Effector memory CD8-positive, alpha-beta T cell (primary cell): ENCODE data around the gene ADAMTS7.
"Not testable (repeated sequence)": the region's sequence is repeated elsewhere in the genome, so short reads cannot be mapped to it uniquely, and the experiment has no call there.

ENCODE experiments used
- ATAC-seq: fragments of 150-1000 bp; cut with Tn5 transposase; replicated peaks from 2 replicates; pipeline ENCODE4 v1.10.0; 2021; ENCODE audit warnings: mild to moderate bottlenecking, moderate library complexity
- DNase-seq, 3 experiments: peaks; one replicate each; pipeline ENCODE4 v3.0.0; 2021
- H3K27ac Mint-ChIP-seq, 2 donors: one replicate each; pipeline ENCODE4 v1.8.0; 2022; ENCODE audit warnings: mild to moderate bottlenecking in 2 of 2, mixed read lengths in 2 of 2, moderate library complexity in 2 of 2
- H3K27me3 Mint-ChIP-seq, 2 donors: one replicate each; pipeline ENCODE4 v1.8.0; 2022; ENCODE audit warnings: mixed read lengths in 2 of 2
- H3K36me3 Mint-ChIP-seq: one replicate; pipeline ENCODE4 v1.8.0; 2022; ENCODE audit warnings: mild to moderate bottlenecking, moderate library complexity, mixed read lengths; ENCODE audit not compliant: insufficient read depth
- H3K4me1 Mint-ChIP-seq, 2 donors: one replicate each; pipeline ENCODE4 v1.8.0; 2022; ENCODE audit warnings: low read depth in 2 of 2, mixed read lengths in 2 of 2
- H3K4me3 Mint-ChIP-seq, 2 donors: one replicate each; pipeline ENCODE4 v1.8.0; 2022; ENCODE audit warnings: mild to moderate bottlenecking in 2 of 2, mixed read lengths in 2 of 2, moderate library complexity in 2 of 2
- H3K9me3 Mint-ChIP-seq, 2 donors: one replicate each; pipeline ENCODE4 v1.8.0; 2022; ENCODE audit warnings: mixed read lengths in 2 of 2

Gene ADAMTS7

GRCh38 chr15:78773765-78774450, 37.4 kb downstream of the ADAMTS7 start:
- H3K4me3 Mint-ChIP-seq, H3K27ac Mint-ChIP-seq, H3K9me3 Mint-ChIP-seq, H3K36me3 Mint-ChIP-seq, DNase-seq, ATAC-seq, H3K4me1 Mint-ChIP-seq: not testable (repeated sequence)
- H3K27me3 Mint-ChIP-seq, result peaks cover 13 to 26% of the 10 kb centered on the region in 2 donors

DNA sequence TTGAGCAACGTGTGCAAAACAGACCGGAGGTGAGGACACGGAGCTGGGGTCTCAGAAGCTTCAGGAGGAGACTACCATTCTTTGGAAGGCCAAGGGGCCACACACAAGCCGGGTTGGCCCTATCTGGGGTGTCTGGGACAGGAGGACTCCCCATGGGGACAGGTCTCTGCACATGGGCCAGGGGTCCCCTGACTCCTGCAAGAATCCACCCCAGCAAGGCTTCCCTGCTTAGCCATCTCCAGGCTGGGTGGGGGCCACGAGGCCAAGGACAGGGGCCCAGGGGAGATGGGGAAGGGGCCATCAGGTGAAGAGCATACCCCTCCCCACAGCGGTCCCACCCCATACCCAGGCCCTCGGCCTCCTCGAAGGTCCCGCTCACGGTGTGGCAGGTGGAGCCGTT, 38.5 kb downstream of the ADAMTS7 start:
- Mint-ChIP-seq H3K4me1 (peaks cover 0 to 4% of the 10 kb centered on the region in 2 donors), H3K36me3 (no peaks in the 10 kb centered on the region), H3K27me3 (peaks cover 5 to 22% of the 10 kb centered on the region in 2 donors), H3K4me3 (no peak overlapping the region), H3K27ac (no peak overlapping the region), H3K9me3 (no peaks in the 10 kb centered on the region)
- ATAC-seq, result no peak
- no peak for DNase-seq

DNA sequence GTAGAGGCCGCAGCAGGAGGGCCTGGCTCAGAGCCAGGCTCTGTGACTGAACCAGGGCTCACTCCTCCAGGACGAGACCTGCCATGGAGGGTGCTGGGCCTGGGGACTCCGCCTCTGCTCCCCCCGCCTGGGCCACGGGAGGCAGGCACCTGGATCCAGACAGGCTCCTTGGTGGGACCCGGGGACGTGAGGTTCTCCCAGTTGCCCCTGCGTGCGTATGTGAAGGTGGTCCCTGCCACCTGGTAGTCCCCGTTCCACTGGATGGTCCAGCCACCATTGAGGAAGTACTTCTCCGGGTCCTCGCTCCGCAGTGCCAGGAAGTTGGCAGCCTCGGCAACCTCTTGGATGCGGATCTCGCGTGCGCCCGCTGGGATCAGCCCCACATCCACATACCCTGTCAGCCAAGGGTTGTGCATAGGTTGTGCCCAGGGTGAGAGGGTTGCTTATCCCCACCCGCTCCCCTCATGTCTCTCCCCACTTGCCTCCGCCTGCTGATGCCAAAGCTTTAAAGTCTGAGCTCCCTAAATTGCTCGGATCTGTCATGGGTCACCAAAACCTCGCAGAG, 39.7 kb downstream of the ADAMTS7 start:
- not testable (repeated sequence) for H3K4me1 Mint-ChIP-seq, H3K27ac Mint-ChIP-seq, DNase-seq, H3K9me3 Mint-ChIP-seq, H3K4me3 Mint-ChIP-seq, ATAC-seq, H3K36me3 Mint-ChIP-seq
- H3K27me3 Mint-ChIP-seq, result peaks cover 5 to 18% of the 10 kb centered on the region in 2 donors

DNA sequence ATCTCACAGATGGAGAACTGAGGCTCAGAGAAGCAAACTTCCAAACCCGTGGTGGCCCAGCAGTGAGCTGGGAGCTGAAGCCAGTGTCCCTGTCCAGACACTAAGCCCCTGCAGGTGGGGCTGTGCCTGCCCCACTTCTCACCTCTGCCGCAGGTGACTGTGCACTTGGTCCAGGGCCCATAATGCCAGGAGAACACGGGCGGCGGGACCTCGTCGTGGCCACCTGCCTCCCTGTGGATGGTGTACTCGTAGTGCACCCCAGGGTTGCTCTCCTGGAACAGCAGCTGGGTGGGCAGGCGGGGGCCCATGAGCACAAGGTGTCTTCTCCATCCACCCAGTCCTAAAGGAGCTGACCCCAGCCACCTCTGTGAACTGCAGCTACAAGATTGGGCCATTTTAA, 40.2 kb downstream of the ADAMTS7 start:
- not testable (repeated sequence) for H3K9me3 Mint-ChIP-seq, H3K36me3 Mint-ChIP-seq, DNase-seq, H3K27ac Mint-ChIP-seq, ATAC-seq, H3K4me3 Mint-ChIP-seq, H3K4me1 Mint-ChIP-seq
- peaks cover 2 to 13% of the 10 kb centered on the region in 2 donors for H3K27me3 Mint-ChIP-seq

GRCh38 chr15:78769473-78770225, 41.6 kb downstream of the ADAMTS7 start:
- not testable (repeated sequence) for H3K36me3 Mint-ChIP-seq, ATAC-seq, H3K9me3 Mint-ChIP-seq, H3K4me1 Mint-ChIP-seq, DNase-seq, H3K4me3 Mint-ChIP-seq, H3K27me3 Mint-ChIP-seq
- peak overlapping the region in 1 of 2 donors; percentile 42 for H3K27ac Mint-ChIP-seq

DNA sequence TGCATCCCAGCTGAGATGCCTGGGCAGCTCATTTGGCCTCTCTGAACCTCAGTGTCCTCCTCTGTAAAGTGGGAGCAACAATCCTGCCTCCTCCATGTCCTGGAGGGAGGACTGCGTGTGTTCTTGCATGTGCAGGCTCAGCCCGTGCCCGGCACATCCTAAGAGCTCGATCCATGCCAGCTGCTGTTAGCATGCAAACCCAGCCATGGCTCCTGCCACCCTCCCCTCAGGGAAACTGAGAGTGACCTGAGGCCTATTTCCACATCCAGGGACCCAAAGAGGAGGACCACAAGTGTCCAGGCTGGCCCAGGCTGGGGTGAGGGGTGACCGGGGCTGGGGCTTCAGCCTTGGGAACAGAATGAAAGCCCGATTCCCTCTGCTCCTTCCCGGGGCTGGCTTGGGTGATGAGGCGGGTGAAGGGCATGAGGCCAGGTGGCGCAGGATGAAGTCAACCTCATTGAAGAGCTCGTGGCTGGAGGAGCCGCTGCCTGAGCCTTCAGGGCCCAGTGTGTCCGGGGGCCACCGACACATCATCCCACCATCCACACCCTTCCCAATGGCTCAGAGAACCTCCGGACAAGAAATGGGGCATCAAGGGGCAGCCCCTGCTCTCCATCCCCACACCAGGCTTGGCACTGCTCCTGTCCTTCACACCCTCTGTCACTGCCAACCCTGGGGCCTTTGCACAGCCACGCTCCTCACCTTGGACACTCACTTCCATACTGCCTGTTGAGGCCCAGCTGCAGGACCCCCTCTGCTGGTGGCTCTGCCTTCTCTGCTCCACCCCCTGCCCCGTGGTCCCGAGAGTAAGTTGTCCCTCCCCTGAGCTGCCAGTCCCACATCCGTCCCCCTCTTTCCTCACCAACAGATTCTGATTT, 42.5 kb downstream of the ADAMTS7 start:
- Mint-ChIP-seq H3K4me1 (peaks cover 2 to 4% of the 10 kb centered on the region in 2 donors), H3K4me3 (no peak overlapping the region), H3K9me3 (no peaks in the 10 kb centered on the region), H3K27ac (peak overlapping the region in 1 of 2 donors; percentile 42), H3K27me3 (peaks cover 0 to 7% of the 10 kb centered on the region in 2 donors), H3K36me3 (no peaks in the 10 kb centered on the region)
- no peak for ATAC-seq
- no peak for DNase-seq

DNA sequence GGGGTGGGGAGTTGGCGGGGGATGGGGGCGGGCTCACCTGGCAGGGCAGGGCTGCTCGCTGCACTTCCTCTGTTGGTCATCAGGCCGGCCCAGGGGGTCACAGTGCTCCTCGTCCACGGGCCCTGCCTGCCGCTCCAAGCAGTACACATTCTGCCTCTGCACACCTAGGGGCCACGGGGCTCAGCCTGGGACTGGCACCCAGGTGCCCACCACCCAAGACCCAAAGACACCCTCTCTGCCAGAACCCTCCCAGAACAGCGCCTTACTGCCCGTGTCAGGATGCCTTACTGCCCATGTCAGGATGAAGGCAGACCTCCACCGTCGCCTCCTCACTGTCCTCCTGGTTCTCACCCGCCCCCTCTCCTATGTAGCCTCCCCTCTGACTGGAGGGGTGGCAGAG, 43.2 kb downstream of the ADAMTS7 start:
- Mint-ChIP-seq H3K27me3 (peaks cover 0 to 7% of the 10 kb centered on the region in 2 donors), H3K9me3 (no peaks in the 10 kb centered on the region), H3K4me3 (no peak overlapping the region), H3K36me3 (no peaks in the 10 kb centered on the region), H3K4me1 (peaks cover 2 to 6% of the 10 kb centered on the region in 2 donors), H3K27ac (no peak overlapping the region)
- ATAC-seq (no peak), DNase-seq (no peak)

DNA sequence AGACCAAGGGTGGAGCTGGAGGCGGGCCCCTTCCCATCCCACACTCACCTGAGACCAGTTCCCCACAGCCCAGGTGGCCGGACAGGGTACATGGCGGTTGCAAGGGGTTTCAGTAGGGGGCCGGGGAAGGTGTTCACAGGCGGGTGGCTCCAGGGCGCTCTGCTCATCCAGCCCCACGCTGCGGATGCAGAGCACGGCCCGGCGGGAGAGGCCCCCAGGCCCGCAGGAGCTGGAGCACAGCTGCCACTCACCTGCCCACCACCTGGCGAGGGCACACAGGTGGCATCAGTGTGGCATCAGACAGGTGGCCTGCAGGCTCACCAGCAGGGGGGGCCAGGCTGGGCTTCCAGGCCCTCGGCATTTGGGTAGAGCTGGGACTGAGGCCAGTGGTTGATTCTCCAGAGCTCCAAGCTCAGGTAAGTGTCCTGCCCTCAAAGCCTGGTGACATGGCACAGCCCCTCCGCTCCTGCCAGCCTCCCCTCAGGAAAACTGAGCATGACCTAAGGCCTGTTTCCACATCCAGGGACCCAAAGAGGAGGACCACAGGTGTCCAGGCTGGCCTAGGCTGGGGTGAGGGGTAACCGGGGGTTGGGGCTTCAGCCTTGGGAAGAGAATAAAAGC, 43.8 kb downstream of the ADAMTS7 start:
- Mint-ChIP-seq H3K4me1 (peaks cover 2 to 6% of the 10 kb centered on the region in 2 donors), H3K27ac (no peak overlapping the region), H3K27me3 (peaks cover 0 to 7% of the 10 kb centered on the region in 2 donors), H3K4me3 (no peak overlapping the region), H3K9me3 (no peaks in the 10 kb centered on the region), H3K36me3 (no peaks in the 10 kb centered on the region)
- DNase-seq (no peak), ATAC-seq (no peak)

DNA sequence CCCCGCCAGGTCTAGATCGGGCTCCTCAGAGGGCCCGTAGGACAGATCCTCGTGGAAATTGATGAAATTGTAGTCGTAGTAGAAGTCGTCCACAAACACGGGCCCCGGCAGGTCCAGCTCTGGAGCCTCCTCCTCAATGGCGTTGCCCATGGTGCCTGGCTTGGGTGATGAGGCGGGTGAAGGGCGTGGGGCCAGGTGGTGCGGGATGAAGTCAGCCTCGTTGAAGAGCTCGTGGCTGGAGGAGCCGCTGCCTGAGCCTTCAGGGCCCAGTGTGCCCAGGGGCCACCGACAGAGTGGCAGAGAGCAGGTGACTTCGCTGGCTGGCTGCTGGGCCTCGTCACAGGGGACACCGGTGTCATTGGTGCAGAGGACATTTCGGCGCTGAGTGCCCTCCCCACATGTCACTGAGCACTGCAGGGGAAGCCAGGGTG, 44.6 kb downstream of the ADAMTS7 start:
- not testable (repeated sequence) for H3K27me3 Mint-ChIP-seq, ATAC-seq, H3K4me1 Mint-ChIP-seq, H3K9me3 Mint-ChIP-seq, H3K4me3 Mint-ChIP-seq, H3K27ac Mint-ChIP-seq, DNase-seq, H3K36me3 Mint-ChIP-seq

DNA sequence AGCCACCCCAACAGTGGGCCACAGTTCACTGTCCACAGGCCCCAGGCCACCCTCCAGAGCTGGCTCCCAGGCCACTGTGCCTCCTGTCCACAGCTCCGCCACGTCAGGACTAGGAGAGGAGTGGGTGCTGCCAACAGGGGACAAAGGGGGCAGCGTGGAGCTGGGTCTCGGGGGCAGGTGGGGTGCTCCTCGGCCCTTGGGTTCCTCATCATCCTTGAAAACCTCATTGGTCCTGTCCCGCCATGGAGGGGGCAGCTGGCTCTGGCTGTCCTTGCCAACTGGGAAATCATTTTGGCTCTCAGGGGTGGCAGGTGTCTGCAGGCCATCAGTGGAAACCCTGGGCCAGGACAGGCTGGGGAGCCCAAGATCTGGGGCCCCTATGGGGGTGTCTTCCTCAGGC, 45.2 kb downstream of the ADAMTS7 start:
- Mint-ChIP-seq H3K4me1 (peaks cover 10 to 16% of the 10 kb centered on the region in 2 donors), H3K9me3 (no peaks in the 10 kb centered on the region), H3K27me3 (peaks cover 0 to 7% of the 10 kb centered on the region in 2 donors), H3K36me3 (no peaks in the 10 kb centered on the region), H3K4me3 (no peak overlapping the region), H3K27ac (no peak overlapping the region)
- ATAC-seq (no peak), DNase-seq (no peak)

DNA sequence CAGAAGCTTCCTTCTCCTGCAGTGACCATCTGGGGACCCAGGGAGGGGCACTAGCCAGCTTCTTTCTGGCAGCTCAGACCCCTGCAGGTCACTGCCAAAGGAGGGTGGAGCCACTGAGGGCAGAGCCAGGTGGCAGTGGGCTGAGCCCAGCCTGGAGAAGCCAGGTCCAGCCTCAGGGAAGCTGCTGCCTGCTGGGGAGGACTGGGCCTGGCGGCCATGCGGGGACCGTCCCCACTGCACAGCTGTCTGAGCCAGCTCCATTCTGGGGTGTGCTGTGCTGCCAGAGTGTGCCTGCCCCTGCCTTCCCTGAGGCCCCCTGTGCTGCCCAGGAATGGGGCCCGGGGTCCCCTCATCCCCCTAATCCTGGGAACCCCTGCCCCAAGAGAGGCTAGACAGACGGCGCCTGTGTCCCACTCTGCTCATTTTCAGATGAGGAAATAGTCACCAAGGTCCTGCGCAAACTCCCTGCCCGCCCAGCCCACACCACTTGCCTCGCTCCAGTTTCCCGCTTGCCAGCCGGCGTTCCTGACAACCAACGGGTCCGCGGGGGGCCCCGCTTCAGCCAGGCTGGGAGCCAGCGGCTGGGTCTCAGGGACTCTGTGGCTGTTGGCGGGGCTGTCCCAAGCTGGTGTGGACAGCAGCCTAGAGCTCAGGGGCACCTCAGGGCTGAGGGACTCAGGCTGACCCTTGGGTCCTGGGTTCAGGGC, 46.0 kb downstream of the ADAMTS7 start:
- ATAC-seq, DNase-seq, H3K27ac Mint-ChIP-seq, H3K36me3 Mint-ChIP-seq, H3K4me3 Mint-ChIP-seq, H3K9me3 Mint-ChIP-seq, H3K27me3 Mint-ChIP-seq: not testable (repeated sequence)
- peaks cover 12 to 21% of the 10 kb centered on the region in 2 donors for H3K4me1 Mint-ChIP-seq

GRCh38 chr15:78764340-78765153, 46.7 kb downstream of the ADAMTS7 start:
- peaks cover 12 to 21% of the 10 kb centered on the region in 2 donors for H3K4me1 Mint-ChIP-seq
- H3K4me3 Mint-ChIP-seq, H3K9me3 Mint-ChIP-seq, DNase-seq, H3K36me3 Mint-ChIP-seq, ATAC-seq, H3K27me3 Mint-ChIP-seq: not testable (repeated sequence)
- H3K27ac Mint-ChIP-seq, result peak overlapping the region in 1 of 2 donors; percentile 88
